Activated CD4-positive, alpha-beta T cell treated with anti-CD3 and anti-CD28 coated beads for 24 hours (primary cell): ENCODE results near the gene FYB1.
"Not testable (repeated sequence)": the region's sequence is repeated elsewhere in the genome, so short reads cannot be mapped to it uniquely, and the experiment has no call there.

Source experiments
- DNase-seq, 2 donors: peaks; one replicate each; pipeline ENCODE4 v3.0.0-alpha.2; 2020; ENCODE audit warnings: low read depth in 2 of 2

Gene FYB1

GRCh38 chr5:39228596-39228995, 9.2 kb upstream of the FYB1 start:
- no peak for DNase-seq

GRCh38 chr5:39226558-39226957, 7.2 kb upstream of the FYB1 start:
- no peak for DNase-seq

GRCh38 chr5:39226100-39226451, 6.7 kb upstream of the FYB1 start:
- no peak for DNase-seq

- DNase-seq: no peak
Measured at GRCh38 chr5:39225405-39226099, 6.2 kb upstream of the FYB1 start.

GRCh38 chr5:39224196-39224761, 4.9 kb upstream of the FYB1 start:
- no peak for DNase-seq

- no peak for DNase-seq
Measured at GRCh38 chr5:39223565-39224156, 4.3 kb upstream of the FYB1 start.

GRCh38 chr5:39221671-39222070, 2.3 kb upstream of the FYB1 start:
- DNase-seq: not testable (repeated sequence)

GRCh38 chr5:39220280-39221030, 1.1 kb upstream of the FYB1 start:
- DNase-seq: no peak

GRCh38 chr5:39218482-39219402, 621 bp downstream of the FYB1 start:
- no peak for DNase-seq

GRCh38 chr5:39217365-39218281, 1.7 kb downstream of the FYB1 start:
- DNase-seq: peak; percentile 57 to 72

GRCh38 chr5:39216631-39217030, 2.7 kb downstream of the FYB1 start:
- DNase-seq: no peak

- no peak for DNase-seq
Measured at GRCh38 chr5:39215857-39216256, 3.5 kb downstream of the FYB1 start.

GRCh38 chr5:39214912-39215709, 4.3 kb downstream of the FYB1 start:
- DNase-seq: no peak

- no peak for DNase-seq
Measured at GRCh38 chr5:39213447-39214207, 5.7 kb downstream of the FYB1 start.

GRCh38 chr5:39211773-39212172, 7.6 kb downstream of the FYB1 start:
- DNase-seq: no peak

GRCh38 chr5:39209924-39210323, 9.4 kb downstream of the FYB1 start:
- peak; percentile 50 to 59 for DNase-seq

- DNase-seq: no peak
Measured at GRCh38 chr5:39208471-39208870, 10.9 kb downstream of the FYB1 start.

GRCh38 chr5:39207345-39208045, 11.9 kb downstream of the FYB1 start:
- DNase-seq: no peak
